Subcutaneous adipose tissue (tissue), 4 donors: ENCODE data around the gene LMF1. TPM values are rescaled to one million over a fixed set of nuclear protein-coding genes. Genes with fewer than 3 reads are reported as not detected.

ENCODE experiments used
- CTCF ChIP-seq: fragments of 450-650 bp; IDR thresholded peaks from one replicate; pipeline ENCODE4 v1.5.1; 2016; ENCODE audit warnings: low read depth, mild to moderate bottlenecking, control low read depth, antibody characterized with exemption, moderate library complexity
- total RNA-seq, 4 donors: library from RNA; depleted of rRNA; stranded (reverse); fragments of >200 nt; gene quantifications; one replicate each; pipeline ENCODE4 v1.1.0, GENCODE V29; 2016

Gene LMF1
- total RNA-seq, 4 donors from 2014 or later, result 16.0 to 30.3 (median 24.2) TPM

DNA sequence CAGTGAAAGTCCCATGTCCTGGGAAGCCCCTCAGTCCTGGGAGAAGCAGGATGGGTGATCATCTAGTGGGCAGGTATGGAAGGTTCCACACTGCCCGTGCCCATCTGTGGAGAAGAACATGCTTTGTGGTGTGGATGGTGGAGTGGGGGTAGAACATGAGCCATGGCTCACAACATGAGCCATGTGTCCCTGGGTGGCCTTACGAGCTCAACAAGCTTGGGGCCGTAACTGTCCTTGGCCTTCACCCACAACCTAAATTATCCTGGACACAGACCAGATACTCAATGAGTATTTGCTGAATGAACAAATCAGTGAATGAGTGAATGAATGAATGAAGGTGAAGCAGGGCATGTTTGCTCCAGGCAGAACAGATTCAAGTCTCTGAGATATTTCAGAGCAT lies 24.3 kb upstream of the LMF1 start:
- no peak for TF ChIP-seq CTCF

DNA sequence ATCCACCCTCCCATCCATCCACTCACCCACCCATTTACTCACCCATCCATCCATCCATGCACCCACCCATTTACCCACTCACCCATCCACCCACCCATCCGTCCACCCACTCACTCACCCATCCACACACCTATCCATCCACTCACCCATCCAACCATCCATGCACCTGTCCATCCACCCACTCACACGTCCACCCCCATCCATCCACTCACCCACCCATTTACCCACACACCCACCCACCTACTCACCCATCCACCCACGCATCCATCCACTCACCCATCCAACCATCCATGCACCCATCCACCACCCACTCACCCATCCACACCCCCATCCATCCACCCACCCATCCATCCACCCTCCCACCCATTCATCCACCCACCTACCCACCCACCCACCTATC lies 22.9 kb upstream of the LMF1 start:
- no peak for TF ChIP-seq CTCF

DNA sequence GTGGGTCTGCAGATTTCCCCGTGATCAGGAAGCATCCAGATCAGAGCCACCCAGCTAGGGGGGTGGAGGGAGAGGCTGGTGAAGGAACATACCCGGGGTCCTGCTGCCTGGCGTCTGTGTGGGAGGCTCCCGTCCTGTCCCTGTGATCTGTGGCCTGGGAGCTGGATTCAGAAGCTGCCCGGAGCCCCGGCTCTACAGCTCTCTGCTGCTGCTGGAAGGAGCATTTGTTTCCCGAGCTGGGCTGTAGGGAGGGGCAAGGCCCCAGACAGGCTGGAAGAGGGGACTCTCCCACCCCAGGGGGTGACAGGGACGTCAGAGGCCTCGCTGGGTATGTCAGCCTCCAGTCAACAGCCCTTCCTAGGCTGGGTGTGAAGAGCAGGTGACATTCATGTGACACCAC lies 21.0 kb upstream of the LMF1 start:
- TF ChIP-seq CTCF, result no peak

DNA sequence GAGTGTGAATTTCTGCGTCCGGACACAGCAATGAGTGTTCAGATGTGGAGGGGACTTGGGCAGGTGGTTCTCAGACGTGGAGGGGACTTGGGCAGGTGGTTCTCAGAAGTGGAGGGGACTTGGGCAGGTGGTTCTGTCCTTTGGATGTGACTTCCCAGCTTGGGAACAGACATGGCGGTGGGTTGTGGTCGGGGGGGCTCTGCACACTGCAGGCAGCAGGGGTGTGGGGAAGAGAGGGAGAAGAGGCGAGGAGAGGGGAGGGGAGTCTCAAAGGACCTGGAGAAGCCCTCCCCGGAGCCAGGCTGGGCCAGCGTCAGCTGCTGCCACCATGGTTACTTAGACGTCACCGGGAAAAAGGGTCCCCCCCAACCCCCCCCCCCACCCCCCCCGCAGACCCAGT lies 20.6 kb upstream of the LMF1 start:
- TF ChIP-seq CTCF, result no peak

GRCh38 chr16:990516-991291 lies 19.9 kb upstream of the LMF1 start:
- TF ChIP-seq CTCF, result no peak

DNA sequence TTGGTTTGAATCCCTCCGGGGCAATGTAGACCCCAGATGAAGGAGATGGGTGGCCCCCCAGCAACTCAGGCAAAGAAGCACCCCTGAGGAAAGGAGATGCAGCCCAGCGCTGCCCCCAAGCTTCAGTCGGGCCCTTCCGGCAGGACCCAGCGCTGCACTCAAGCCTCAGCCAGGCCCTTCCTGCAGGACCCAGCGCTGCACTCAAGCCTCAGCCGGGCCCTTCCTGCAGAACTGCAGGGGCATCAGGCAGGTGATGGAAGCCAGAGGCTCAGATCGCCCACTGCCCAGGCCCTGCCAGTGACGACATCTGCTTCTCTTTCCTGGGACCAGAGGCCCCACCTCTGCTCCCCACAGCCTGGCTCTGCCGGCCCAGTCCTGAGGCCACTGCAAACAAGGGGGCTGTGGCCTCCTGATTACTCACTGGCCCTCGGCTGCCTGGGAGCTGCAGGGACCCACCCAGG lies 18.6 kb upstream of the LMF1 start:
- TF ChIP-seq CTCF, result no peak

GRCh38 chr16:988471-989353 lies 17.9 kb upstream of the LMF1 start:
- TF ChIP-seq CTCF, result no peak
